ENCODE data around the gene TUBB2A. TPM values are rescaled to one million over a fixed set of nuclear protein-coding genes. Genes with fewer than 3 reads are reported as not detected.

The TUBB2A gene
- total RNA-seq, 1 donor from 2014 or later: 401 TPM

DNA sequence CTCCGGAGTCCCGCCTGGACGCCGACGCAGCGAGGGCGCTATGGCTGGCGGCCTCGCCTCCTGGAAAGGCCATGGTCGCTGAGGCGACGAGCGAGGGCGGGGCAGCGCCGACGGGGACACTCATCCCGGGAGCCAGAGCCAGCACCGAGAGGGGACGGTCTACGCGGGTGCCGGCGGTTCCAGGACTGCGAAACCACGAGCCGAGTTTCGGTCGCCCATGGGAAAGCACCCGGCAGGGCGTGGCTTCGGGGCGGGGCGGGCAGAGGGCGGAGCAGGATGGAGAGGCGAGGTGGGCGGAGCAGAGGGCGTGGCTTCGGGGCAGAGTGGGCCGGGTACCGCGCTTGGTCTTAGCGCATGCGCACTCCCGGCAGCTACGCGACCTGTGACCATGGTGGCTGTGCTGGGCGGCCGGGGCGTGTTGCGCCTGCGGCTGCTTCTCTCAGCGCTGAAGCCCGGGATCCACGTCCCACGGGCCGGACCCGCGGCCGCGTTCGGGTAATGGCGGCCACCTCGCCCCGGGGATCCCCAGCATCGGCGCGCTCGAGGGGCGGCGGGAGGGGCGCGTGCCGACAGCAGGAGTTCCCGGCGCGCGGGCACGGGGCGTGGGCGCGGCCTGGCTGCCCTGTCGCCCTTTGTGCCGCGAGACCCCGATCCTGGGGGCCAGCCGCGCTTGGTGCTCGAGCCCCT, 38.8 kb downstream of the TUBB2A start, which contains the start of gene BPHL:
Gene BPHL, plus strand, starts transcription at position 359 of the 687 bp plus-strand sequence. Its CDS starts 30 bp downstream, at position 389.
- peaks cover 14% of the 10 kb centered on the region for H3K4me1 ChIP-seq (ENCODE audit: insufficient read depth, low read length)
- H3K27me3 ChIP-seq (ENCODE audit: insufficient read depth, low read length): no peaks in the 10 kb centered on the region
- H3K4me3 ChIP-seq (ENCODE audit: insufficient read depth, low read depth, low read length): peak within 1 kb of the TSS; percentile 95
- H3K27ac ChIP-seq (ENCODE audit: low read depth, low read length): peak within 1 kb of the TSS; percentile 95
- H3K36me3 ChIP-seq (ENCODE audit: insufficient read depth, low read length): peaks cover 3% of the 10 kb centered on the region
- no peak for FAIRE-seq
- H2AFZ ChIP-seq (ENCODE audit: low read depth, low read length): peak within 1 kb of the TSS; percentile 98
- peaks cover 7% of the 10 kb centered on the region for H3K79me2 ChIP-seq (ENCODE audit: insufficient read depth, low read length)
- Mint-ChIP-seq H3K36me3 (ENCODE audit: low read depth, unreplicated experiment) (peaks cover 3% of the 10 kb centered on the region), H3K4me3 (ENCODE audit: unreplicated experiment) (peak within 1 kb of the TSS; percentile 80), H3K27ac (ENCODE audit: unreplicated experiment) (peak within 1 kb of the TSS; percentile 72), H3K4me1 (ENCODE audit: low read depth, unreplicated experiment) (peaks cover 4% of the 10 kb centered on the region), H3K27me3 (ENCODE audit: low read depth, unreplicated experiment) (no peaks in the 10 kb centered on the region), H3K9me3 (ENCODE audit: unreplicated experiment) (no peaks in the 10 kb centered on the region)
- TF ChIP-seq, protein P1, sequence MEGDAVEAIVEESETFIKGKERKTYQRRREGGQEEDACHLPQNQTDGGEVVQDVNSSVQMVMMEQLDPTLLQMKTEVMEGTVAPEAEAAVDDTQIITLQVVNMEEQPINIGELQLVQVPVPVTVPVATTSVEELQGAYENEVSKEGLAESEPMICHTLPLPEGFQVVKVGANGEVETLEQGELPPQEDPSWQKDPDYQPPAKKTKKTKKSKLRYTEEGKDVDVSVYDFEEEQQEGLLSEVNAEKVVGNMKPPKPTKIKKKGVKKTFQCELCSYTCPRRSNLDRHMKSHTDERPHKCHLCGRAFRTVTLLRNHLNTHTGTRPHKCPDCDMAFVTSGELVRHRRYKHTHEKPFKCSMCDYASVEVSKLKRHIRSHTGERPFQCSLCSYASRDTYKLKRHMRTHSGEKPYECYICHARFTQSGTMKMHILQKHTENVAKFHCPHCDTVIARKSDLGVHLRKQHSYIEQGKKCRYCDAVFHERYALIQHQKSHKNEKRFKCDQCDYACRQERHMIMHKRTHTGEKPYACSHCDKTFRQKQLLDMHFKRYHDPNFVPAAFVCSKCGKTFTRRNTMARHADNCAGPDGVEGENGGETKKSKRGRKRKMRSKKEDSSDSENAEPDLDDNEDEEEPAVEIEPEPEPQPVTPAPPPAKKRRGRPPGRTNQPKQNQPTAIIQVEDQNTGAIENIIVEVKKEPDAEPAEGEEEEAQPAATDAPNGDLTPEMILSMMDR (IDR thresholded peaks at IDR 0.05; ENCODE audit: insufficient read depth, low read depth, low read length): no peak
- TF ChIP-seq EZH2 (IDR thresholded peaks at IDR 0.05; ENCODE audit: insufficient read depth, low read length): no peak
- no peaks in the 10 kb centered on the region for H4K20me1 ChIP-seq (ENCODE audit: insufficient read depth, low read length)
- H3K9ac ChIP-seq (ENCODE audit: low read length): peak within 1 kb of the TSS; percentile 93
- H3K4me2 ChIP-seq (ENCODE audit: low read length): peak within 1 kb of the TSS; percentile 95
- no peaks in the 10 kb centered on the region for H3K9me3 ChIP-seq (ENCODE audit: insufficient read depth, low read depth, low read length)
- peak; percentile 70 for DNase-seq (ENCODE audit: low read depth)

DNA sequence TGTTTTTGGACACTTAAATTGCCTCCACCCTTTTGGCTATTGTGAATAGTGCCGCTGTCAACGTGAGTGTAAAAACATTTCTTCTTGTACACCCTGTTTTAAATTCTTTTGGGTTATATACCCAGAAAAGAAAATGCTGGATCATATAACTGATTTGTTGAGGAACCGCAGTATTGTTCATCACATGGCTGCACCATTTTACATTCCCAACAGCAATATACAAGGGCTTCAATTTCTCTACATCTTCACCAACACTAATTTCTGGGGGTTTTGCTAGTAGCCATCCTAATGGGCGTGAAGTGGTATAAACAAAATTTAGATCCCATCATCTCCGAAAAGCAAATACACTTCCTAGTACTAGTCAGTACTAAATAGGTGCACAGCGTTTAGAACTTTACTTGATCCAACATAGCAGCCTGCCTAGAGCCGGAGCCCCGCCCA, 39.4 kb downstream of the TUBB2A start:
- Mint-ChIP-seq H3K4me1 (ENCODE audit: low read depth, unreplicated experiment) (peaks cover 4% of the 10 kb centered on the region), H3K9me3 (ENCODE audit: unreplicated experiment) (no peaks in the 10 kb centered on the region), H3K36me3 (ENCODE audit: low read depth, unreplicated experiment) (peaks cover 4% of the 10 kb centered on the region), H3K27ac (ENCODE audit: unreplicated experiment) (no peak overlapping the region), H3K4me3 (ENCODE audit: unreplicated experiment) (peak overlapping the region; percentile 80), H3K27me3 (ENCODE audit: low read depth, unreplicated experiment) (no peaks in the 10 kb centered on the region)
- H3K36me3 ChIP-seq (ENCODE audit: insufficient read depth, low read length): peaks cover 6% of the 10 kb centered on the region
- FAIRE-seq: no peak
- peak overlapping the region; percentile 95 for H3K4me2 ChIP-seq (ENCODE audit: low read length)
- H3K4me1 ChIP-seq (ENCODE audit: insufficient read depth, low read length): peaks cover 14% of the 10 kb centered on the region
- peaks cover 7% of the 10 kb centered on the region for H3K79me2 ChIP-seq (ENCODE audit: insufficient read depth, low read length)
- peak overlapping the region; percentile 93 for H3K9ac ChIP-seq (ENCODE audit: low read length)
- H3K27me3 ChIP-seq (ENCODE audit: insufficient read depth, low read length): no peaks in the 10 kb centered on the region
- no peaks in the 10 kb centered on the region for H4K20me1 ChIP-seq (ENCODE audit: insufficient read depth, low read length)
- H3K27ac ChIP-seq (ENCODE audit: low read depth, low read length): peak overlapping the region; percentile 95
- peak overlapping the region; percentile 98 for H2AFZ ChIP-seq (ENCODE audit: low read depth, low read length)
- TF ChIP-seq, protein P1 (IDR thresholded peaks at IDR 0.05; ENCODE audit: insufficient read depth, low read depth, low read length): no peak
- no peak for TF ChIP-seq EZH2 (IDR thresholded peaks at IDR 0.05; ENCODE audit: insufficient read depth, low read length)
- H3K4me3 ChIP-seq (ENCODE audit: insufficient read depth, low read depth, low read length): peak overlapping the region; percentile 95
- no peaks in the 10 kb centered on the region for H3K9me3 ChIP-seq (ENCODE audit: insufficient read depth, low read depth, low read length)
- peak; percentile 54 for DNase-seq (ENCODE audit: low read depth)

DNA sequence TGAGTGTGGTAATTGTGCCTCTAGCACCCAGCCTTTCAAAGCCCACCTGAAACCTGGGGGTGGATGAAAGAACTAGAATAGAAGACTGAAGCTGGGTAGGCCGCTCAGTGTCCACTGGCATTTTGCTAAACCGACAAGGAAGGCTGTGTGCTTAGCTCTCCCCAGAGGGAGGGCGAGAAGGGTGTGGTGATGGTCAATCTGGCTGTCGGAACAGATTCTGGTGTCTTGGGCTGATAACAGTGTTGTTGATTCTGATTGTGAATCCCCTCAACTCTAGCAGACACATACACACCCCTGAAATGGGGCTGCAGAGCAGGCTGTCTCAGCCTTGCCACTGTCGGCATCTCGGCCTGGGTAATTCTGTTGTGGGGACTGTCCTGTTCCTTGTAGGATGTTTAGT, 43.0 kb downstream of the TUBB2A start:
- Mint-ChIP-seq H3K9me3 (ENCODE audit: unreplicated experiment) (no peaks in the 10 kb centered on the region), H3K27ac (ENCODE audit: unreplicated experiment) (no peak overlapping the region), H3K4me3 (ENCODE audit: unreplicated experiment) (no peak overlapping the region), H3K36me3 (ENCODE audit: low read depth, unreplicated experiment) (peaks cover 10% of the 10 kb centered on the region), H3K27me3 (ENCODE audit: low read depth, unreplicated experiment) (no peaks in the 10 kb centered on the region), H3K4me1 (ENCODE audit: low read depth, unreplicated experiment) (peaks cover 4% of the 10 kb centered on the region)
- Histone ChIP-seq H4K20me1 (ENCODE audit: insufficient read depth, low read length) (peaks cover 5% of the 10 kb centered on the region), H3K79me2 (ENCODE audit: insufficient read depth, low read length) (peaks cover 5% of the 10 kb centered on the region), H3K9me3 (ENCODE audit: insufficient read depth, low read depth, low read length) (no peaks in the 10 kb centered on the region), H3K4me1 (ENCODE audit: insufficient read depth, low read length) (peaks cover 11% of the 10 kb centered on the region), H3K4me2 (ENCODE audit: low read length) (no peak overlapping the region), H3K27ac (ENCODE audit: low read depth, low read length) (no peak overlapping the region), H3K9ac (ENCODE audit: low read length) (no peak overlapping the region), H2AFZ (ENCODE audit: low read depth, low read length) (no peak overlapping the region), H3K36me3 (ENCODE audit: insufficient read depth, low read length) (peaks cover 15% of the 10 kb centered on the region), H3K4me3 (ENCODE audit: insufficient read depth, low read depth, low read length) (no peak overlapping the region), H3K27me3 (ENCODE audit: insufficient read depth, low read length) (no peaks in the 10 kb centered on the region)
- no peak for FAIRE-seq
- DNase-seq (ENCODE audit: low read depth): no peak
- TF ChIP-seq, protein P1 (IDR thresholded peaks at IDR 0.05; ENCODE audit: insufficient read depth, low read depth, low read length): no peak
- TF ChIP-seq EZH2 (IDR thresholded peaks at IDR 0.05; ENCODE audit: insufficient read depth, low read length): no peak

All from astrocyte (in vitro differentiated cells and primary cell).